Osteocyte (in vitro differentiated cells): ENCODE measurements around the gene TRAF3IP1. TPM values are rescaled to one million over a fixed set of nuclear protein-coding genes. Genes with fewer than 3 reads are reported as not detected.

ENCODE experiments used
- DNase-seq: peaks from one replicate; pipeline ENCODE4 v3.0.0; 2021; ENCODE audit warnings: mixed read lengths; ENCODE audit not compliant: unreplicated experiment; ENCODE audit errors: extremely low spot score
- H3K27ac Mint-ChIP-seq: one replicate; pipeline ENCODE4 v1.8.0; 2021; ENCODE audit warnings: mild to moderate bottlenecking, mixed read lengths; ENCODE audit not compliant: unreplicated experiment
- H3K27me3 Mint-ChIP-seq: one replicate; pipeline ENCODE4 v1.8.0; 2021; ENCODE audit warnings: mixed read lengths; ENCODE audit not compliant: unreplicated experiment
- H3K36me3 Mint-ChIP-seq: one replicate; pipeline ENCODE4 v1.8.0; 2021; ENCODE audit warnings: mixed read lengths; ENCODE audit not compliant: unreplicated experiment
- H3K4me1 Mint-ChIP-seq: one replicate; pipeline ENCODE4 v1.8.0; 2021; ENCODE audit warnings: mixed read lengths; ENCODE audit not compliant: unreplicated experiment
- H3K4me3 Mint-ChIP-seq: one replicate; pipeline ENCODE4 v1.8.0; 2021; ENCODE audit warnings: mild to moderate bottlenecking, moderate library complexity, mixed read lengths; ENCODE audit not compliant: unreplicated experiment
- H3K9me3 Mint-ChIP-seq: one replicate; pipeline ENCODE4 v1.8.0; 2021; ENCODE audit warnings: mixed read lengths; ENCODE audit not compliant: unreplicated experiment
- total RNA-seq: library from RNA; stranded (reverse); gene quantifications from 2 replicates; pipeline ENCODE4 v1.2.1, GENCODE V29; 2021
- TF ChIP-seq, protein P1 (sequence below): fragments of 200-600 bp; sonication (generic); IDR thresholded peaks from 2 replicates; pipeline ENCODE4 v1.5.0; 2021; ENCODE audit warnings: antibody characterized with exemption, mild to moderate bottlenecking, moderate library complexity

Gene TRAF3IP1
- total RNA-seq, 1 donor from 2014 or later = 19.4 TPM

DNA sequence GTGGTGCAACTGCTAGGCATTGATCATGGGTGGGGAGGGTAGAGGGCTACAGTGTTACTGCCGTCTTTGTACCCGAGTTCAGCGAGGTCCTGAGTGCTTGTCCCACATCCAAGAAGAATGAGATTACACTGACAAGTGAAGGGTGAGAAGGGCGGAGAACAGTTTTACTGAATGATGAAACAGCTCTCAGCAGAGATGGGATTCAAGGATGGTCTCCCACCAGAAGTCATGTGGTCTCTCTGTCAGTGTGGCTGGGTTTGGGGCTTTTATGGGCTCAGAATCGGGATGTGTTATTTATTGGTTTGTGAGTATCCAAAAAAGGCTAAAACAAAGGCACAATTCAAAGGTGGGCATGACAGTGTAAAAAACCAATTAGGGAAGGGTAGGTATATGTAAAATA, 95.6 kb downstream of the TRAF3IP1 start:
- no peak for DNase-seq
- peaks cover 1% of the 10 kb centered on the region for H3K36me3 Mint-ChIP-seq
- H3K27ac Mint-ChIP-seq = no peak overlapping the region
- TF ChIP-seq, protein P1, sequence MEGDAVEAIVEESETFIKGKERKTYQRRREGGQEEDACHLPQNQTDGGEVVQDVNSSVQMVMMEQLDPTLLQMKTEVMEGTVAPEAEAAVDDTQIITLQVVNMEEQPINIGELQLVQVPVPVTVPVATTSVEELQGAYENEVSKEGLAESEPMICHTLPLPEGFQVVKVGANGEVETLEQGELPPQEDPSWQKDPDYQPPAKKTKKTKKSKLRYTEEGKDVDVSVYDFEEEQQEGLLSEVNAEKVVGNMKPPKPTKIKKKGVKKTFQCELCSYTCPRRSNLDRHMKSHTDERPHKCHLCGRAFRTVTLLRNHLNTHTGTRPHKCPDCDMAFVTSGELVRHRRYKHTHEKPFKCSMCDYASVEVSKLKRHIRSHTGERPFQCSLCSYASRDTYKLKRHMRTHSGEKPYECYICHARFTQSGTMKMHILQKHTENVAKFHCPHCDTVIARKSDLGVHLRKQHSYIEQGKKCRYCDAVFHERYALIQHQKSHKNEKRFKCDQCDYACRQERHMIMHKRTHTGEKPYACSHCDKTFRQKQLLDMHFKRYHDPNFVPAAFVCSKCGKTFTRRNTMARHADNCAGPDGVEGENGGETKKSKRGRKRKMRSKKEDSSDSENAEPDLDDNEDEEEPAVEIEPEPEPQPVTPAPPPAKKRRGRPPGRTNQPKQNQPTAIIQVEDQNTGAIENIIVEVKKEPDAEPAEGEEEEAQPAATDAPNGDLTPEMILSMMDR = no peak
- no peaks in the 10 kb centered on the region for H3K9me3 Mint-ChIP-seq
- H3K4me1 Mint-ChIP-seq = peaks cover 28% of the 10 kb centered on the region
- H3K27me3 Mint-ChIP-seq = no peaks in the 10 kb centered on the region
- no peak overlapping the region for H3K4me3 Mint-ChIP-seq

DNA sequence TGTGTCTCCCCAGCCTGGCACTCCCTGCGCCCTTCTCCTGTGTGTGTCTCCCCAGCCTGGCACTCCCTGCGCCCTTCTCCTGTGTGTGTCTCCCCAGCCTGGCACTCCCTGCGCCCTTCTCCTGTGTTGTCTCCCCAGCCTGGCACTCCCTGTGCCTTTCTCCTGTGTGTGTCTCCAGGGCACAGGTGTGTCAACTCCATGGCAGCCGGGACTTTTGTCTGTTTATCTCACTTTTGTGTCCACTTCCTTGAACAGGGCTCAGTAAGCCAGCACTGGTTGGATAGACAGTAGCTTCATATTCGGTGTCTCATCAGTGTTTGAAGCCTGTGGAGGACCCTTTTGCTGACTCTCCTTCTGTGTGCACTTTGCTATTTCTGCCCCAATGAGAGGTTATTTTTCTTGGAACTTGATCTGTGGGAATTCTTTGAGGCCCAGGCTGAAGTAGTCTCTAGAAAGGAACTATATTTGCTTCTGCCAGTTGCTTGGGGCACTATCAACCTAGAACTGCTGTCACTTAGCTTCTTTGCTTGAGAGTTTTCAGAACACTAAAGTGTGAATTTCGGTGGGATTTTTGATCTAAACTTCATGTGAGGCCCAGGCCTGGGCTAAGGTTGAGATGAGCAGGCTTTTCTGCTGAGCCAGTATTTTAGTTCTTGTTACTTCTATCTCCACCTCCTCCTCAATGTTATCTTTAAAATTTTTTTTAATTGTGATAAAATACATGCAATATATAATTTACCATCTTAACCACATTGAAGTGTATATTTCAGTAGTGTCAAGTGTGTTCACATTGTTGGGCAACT, 98.1 kb downstream of the TRAF3IP1 start:
- Mint-ChIP-seq H3K27ac (peak overlapping the region; percentile 64), H3K4me3 (peak overlapping the region; percentile 0), H3K36me3 (peaks cover 1% of the 10 kb centered on the region), H3K4me1 (peaks cover 41% of the 10 kb centered on the region), H3K9me3 (no peaks in the 10 kb centered on the region), H3K27me3 (no peaks in the 10 kb centered on the region)
- no peak for DNase-seq
- TF ChIP-seq, protein P1 = no peak

DNA sequence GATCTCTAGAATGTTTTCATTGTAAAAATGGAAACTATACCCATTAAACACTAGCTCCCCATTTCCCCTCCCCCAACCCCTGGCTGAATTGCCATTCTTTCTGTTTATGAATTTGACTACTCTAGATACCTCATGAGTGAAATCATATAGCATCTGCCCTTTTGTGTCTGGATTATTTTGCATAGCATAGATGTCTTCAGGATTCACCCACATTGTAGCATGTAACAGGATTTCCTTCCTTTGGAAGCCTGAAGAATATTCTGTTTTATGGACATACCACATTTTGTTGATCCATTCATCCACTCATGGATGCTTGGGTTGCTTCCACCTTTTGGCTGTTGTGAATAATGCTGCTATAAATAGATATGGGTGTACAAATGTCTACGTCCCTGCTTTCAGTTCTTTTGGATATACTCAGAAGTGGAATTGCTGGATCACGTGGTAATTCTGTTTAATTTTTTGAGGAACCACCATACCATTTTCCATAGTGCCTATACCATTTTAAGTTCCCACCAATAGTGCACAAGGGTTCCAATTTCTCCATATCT, 98.8 kb downstream of the TRAF3IP1 start:
- Mint-ChIP-seq H3K4me3 (no peak overlapping the region), H3K9me3 (no peaks in the 10 kb centered on the region), H3K36me3 (peaks cover 1% of the 10 kb centered on the region), H3K27me3 (no peaks in the 10 kb centered on the region), H3K27ac (no peak overlapping the region), H3K4me1 (peaks cover 42% of the 10 kb centered on the region)
- TF ChIP-seq, protein P1 = no peak
- no peak for DNase-seq

DNA sequence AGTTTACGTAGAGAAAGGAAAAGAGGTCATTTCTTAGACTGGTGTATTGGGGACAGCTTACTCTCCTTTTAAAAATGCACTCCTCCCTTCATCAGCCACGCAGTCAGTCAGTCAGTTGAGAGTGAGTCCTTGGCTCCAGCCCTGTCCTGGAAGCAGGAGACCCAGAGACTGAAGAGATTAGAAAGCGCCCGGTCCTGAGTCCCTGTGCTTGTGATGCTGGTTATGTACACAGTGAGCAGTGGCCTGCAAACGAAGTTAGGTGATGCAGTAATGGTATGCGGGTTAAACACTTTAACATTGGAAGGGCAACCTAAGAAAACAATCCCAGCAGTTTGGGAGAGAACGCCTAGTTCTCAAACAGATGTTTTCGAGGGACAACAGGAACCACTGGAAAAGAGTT, 100.1 kb downstream of the TRAF3IP1 start:
- Mint-ChIP-seq H3K27ac (peak overlapping the region; percentile 85), H3K36me3 (peaks cover 1% of the 10 kb centered on the region), H3K9me3 (no peaks in the 10 kb centered on the region), H3K27me3 (no peaks in the 10 kb centered on the region), H3K4me1 (peaks cover 50% of the 10 kb centered on the region), H3K4me3 (peak overlapping the region; percentile 6)
- TF ChIP-seq, protein P1 = no peak
- DNase-seq = no peak

DNA sequence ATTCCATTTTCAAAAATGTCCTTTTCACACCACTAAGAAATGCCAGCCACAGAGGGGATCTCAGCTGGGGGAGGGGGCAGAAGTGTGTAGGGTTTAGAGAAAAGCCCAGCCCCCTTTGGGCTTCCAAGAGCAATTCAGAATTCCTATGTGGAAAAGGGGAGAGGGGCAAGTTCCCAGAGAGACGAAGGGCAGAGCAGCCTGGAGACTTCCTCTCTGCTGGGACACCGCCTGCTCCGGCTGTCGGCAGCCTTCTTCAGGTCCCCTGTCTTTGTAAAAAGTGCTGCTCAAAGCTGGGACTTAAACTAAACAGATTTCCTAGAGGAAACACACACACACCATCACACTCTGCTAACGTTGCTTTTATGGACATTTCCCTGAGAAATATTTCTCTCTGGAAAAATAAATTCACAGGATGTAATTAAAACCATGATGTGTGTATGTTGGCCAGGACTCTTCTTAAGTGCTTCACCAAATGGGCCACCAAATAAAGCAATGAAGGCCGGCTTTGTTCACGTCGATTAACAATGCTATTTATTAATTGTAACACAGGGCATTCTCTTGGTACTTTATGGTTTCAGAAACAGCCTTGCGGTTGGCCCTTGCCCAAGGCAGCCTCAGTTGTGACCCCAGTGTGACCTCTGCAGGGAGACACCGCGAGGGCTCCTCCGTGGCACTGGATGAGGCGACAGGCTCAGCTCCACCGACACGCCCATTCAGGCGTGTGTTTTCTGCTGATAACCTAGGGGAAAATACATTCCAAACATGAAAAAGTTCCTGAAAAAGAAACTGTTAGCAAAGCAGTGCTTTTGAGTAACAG, 100.8 kb downstream of the TRAF3IP1 start:
- TF ChIP-seq, protein P1 = no peak
- H3K9me3 Mint-ChIP-seq = no peaks in the 10 kb centered on the region
- no peak for DNase-seq
- peaks cover 54% of the 10 kb centered on the region for H3K4me1 Mint-ChIP-seq
- peak overlapping the region; percentile 6 for H3K4me3 Mint-ChIP-seq
- peaks cover 1% of the 10 kb centered on the region for H3K36me3 Mint-ChIP-seq
- peak overlapping the region; percentile 85 for H3K27ac Mint-ChIP-seq
- no peaks in the 10 kb centered on the region for H3K27me3 Mint-ChIP-seq
